Measurements from ENCODE around the gene ERG28. TPM values are rescaled to one million over a fixed set of nuclear protein-coding genes. Genes with fewer than 3 reads are reported as not detected.

The ERG28 gene
- total and polyA plus RNA-seq, 2 experiments from 2014 or later: 27.9 to 95.1 TPM

DNA sequence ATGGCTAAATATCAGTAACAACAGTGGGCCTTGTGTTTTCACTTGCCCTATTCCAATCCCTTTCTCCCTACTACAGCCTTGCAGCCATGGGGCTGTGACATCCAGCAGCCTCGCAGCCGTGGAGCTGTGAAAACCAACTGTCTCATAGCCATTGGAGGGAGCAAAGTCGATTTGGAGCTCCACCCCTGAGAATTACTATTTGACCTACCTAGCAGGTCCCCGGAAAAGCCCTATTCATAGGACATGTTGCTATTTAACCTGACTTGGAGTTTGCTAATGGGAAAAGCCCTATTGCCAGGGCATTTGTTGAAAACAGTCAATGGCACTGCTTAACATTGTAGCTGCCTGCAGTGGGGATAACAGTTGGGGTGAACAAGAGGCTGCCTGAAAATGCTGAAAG is 33.3 kb downstream of the ERG28 start:
- Mint-ChIP-seq H3K27me3 (ENCODE audit: insufficient read depth, low read depth, poor library complexity) (peaks cover 5% of the 10 kb centered on the region), H3K4me3 (no peak overlapping the region), H3K4me1 (peaks cover 36% of the 10 kb centered on the region), H3K36me3 (ENCODE audit: low read depth) (peaks cover 3% of the 10 kb centered on the region; the same call in 1 of the 3 replicates), H3K9me3 (no peaks in the 10 kb centered on the region), H3K27ac (no peak overlapping the region)
- Histone ChIP-seq H2AFZ (no peak overlapping the region), H3K27me3 (ENCODE audit: insufficient read depth) (no peaks in the 10 kb centered on the region), H3K36me3 (ENCODE audit: insufficient read depth) (no peaks in the 10 kb centered on the region; the same call in 1 of the 2 replicates), H3K4me1 (ENCODE audit: insufficient read depth) (peaks cover 24% of the 10 kb centered on the region), H3K4me3 (no peak overlapping the region), H3K79me2 (replicated peaks; ENCODE audit: insufficient read depth) (no peaks in the 10 kb centered on the region), H3K27ac (ENCODE audit: low read depth) (no peak overlapping the region), H3K4me2 (no peak overlapping the region), H3F3A (replicated peaks; ENCODE audit: low read depth) (peaks cover 5% of the 10 kb centered on the region; the same call in 1 of the 2 replicates), H3K9me2 (ENCODE audit: insufficient read depth) (peaks cover 11% of the 10 kb centered on the region), H4K20me1 (replicated peaks; ENCODE audit: insufficient read depth) (no peaks in the 10 kb centered on the region)
- TF ChIP-seq POLR2AphosphoS5 (IDR thresholded peaks at IDR 0.05; ENCODE audit: low read depth): no peak
- TF ChIP-seq CREB1 (CRISPR knock-in tag; IDR thresholded peaks at IDR 0.05; ENCODE audit: low read depth): no peak
- TF ChIP-seq, protein P1, sequence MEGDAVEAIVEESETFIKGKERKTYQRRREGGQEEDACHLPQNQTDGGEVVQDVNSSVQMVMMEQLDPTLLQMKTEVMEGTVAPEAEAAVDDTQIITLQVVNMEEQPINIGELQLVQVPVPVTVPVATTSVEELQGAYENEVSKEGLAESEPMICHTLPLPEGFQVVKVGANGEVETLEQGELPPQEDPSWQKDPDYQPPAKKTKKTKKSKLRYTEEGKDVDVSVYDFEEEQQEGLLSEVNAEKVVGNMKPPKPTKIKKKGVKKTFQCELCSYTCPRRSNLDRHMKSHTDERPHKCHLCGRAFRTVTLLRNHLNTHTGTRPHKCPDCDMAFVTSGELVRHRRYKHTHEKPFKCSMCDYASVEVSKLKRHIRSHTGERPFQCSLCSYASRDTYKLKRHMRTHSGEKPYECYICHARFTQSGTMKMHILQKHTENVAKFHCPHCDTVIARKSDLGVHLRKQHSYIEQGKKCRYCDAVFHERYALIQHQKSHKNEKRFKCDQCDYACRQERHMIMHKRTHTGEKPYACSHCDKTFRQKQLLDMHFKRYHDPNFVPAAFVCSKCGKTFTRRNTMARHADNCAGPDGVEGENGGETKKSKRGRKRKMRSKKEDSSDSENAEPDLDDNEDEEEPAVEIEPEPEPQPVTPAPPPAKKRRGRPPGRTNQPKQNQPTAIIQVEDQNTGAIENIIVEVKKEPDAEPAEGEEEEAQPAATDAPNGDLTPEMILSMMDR (conservative IDR thresholded peaks at IDR 0.05; ENCODE audit: low read depth in 2 of 2): no peak
- TF ChIP-seq NANOG (IDR thresholded peaks at IDR 0.05; ENCODE audit: borderline replicate concordance): no peak
- TF ChIP-seq ZNF331 (CRISPR knock-in tag; IDR thresholded peaks at IDR 0.05; ENCODE audit: low read depth): no peak
- no peak for TF ChIP-seq ZNF114 (CRISPR knock-in tag; IDR thresholded peaks at IDR 0.05)
- TF ChIP-seq, protein P2, sequence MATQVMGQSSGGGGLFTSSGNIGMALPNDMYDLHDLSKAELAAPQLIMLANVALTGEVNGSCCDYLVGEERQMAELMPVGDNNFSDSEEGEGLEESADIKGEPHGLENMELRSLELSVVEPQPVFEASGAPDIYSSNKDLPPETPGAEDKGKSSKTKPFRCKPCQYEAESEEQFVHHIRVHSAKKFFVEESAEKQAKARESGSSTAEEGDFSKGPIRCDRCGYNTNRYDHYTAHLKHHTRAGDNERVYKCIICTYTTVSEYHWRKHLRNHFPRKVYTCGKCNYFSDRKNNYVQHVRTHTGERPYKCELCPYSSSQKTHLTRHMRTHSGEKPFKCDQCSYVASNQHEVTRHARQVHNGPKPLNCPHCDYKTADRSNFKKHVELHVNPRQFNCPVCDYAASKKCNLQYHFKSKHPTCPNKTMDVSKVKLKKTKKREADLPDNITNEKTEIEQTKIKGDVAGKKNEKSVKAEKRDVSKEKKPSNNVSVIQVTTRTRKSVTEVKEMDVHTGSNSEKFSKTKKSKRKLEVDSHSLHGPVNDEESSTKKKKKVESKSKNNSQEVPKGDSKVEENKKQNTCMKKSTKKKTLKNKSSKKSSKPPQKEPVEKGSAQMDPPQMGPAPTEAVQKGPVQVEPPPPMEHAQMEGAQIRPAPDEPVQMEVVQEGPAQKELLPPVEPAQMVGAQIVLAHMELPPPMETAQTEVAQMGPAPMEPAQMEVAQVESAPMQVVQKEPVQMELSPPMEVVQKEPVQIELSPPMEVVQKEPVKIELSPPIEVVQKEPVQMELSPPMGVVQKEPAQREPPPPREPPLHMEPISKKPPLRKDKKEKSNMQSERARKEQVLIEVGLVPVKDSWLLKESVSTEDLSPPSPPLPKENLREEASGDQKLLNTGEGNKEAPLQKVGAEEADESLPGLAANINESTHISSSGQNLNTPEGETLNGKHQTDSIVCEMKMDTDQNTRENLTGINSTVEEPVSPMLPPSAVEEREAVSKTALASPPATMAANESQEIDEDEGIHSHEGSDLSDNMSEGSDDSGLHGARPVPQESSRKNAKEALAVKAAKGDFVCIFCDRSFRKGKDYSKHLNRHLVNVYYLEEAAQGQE (IDR thresholded peaks at IDR 0.05; ENCODE audit: unreplicated experiment): no peak
- TF ChIP-seq, protein P3, sequence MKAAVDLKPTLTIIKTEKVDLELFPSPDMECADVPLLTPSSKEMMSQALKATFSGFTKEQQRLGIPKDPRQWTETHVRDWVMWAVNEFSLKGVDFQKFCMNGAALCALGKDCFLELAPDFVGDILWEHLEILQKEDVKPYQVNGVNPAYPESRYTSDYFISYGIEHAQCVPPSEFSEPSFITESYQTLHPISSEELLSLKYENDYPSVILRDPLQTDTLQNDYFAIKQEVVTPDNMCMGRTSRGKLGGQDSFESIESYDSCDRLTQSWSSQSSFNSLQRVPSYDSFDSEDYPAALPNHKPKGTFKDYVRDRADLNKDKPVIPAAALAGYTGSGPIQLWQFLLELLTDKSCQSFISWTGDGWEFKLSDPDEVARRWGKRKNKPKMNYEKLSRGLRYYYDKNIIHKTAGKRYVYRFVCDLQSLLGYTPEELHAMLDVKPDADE (IDR thresholded peaks at IDR 0.05): no peak
- TF ChIP-seq JUNB (IDR thresholded peaks at IDR 0.05; ENCODE audit: unreplicated experiment): no peak
- TF ChIP-seq, protein P4, sequence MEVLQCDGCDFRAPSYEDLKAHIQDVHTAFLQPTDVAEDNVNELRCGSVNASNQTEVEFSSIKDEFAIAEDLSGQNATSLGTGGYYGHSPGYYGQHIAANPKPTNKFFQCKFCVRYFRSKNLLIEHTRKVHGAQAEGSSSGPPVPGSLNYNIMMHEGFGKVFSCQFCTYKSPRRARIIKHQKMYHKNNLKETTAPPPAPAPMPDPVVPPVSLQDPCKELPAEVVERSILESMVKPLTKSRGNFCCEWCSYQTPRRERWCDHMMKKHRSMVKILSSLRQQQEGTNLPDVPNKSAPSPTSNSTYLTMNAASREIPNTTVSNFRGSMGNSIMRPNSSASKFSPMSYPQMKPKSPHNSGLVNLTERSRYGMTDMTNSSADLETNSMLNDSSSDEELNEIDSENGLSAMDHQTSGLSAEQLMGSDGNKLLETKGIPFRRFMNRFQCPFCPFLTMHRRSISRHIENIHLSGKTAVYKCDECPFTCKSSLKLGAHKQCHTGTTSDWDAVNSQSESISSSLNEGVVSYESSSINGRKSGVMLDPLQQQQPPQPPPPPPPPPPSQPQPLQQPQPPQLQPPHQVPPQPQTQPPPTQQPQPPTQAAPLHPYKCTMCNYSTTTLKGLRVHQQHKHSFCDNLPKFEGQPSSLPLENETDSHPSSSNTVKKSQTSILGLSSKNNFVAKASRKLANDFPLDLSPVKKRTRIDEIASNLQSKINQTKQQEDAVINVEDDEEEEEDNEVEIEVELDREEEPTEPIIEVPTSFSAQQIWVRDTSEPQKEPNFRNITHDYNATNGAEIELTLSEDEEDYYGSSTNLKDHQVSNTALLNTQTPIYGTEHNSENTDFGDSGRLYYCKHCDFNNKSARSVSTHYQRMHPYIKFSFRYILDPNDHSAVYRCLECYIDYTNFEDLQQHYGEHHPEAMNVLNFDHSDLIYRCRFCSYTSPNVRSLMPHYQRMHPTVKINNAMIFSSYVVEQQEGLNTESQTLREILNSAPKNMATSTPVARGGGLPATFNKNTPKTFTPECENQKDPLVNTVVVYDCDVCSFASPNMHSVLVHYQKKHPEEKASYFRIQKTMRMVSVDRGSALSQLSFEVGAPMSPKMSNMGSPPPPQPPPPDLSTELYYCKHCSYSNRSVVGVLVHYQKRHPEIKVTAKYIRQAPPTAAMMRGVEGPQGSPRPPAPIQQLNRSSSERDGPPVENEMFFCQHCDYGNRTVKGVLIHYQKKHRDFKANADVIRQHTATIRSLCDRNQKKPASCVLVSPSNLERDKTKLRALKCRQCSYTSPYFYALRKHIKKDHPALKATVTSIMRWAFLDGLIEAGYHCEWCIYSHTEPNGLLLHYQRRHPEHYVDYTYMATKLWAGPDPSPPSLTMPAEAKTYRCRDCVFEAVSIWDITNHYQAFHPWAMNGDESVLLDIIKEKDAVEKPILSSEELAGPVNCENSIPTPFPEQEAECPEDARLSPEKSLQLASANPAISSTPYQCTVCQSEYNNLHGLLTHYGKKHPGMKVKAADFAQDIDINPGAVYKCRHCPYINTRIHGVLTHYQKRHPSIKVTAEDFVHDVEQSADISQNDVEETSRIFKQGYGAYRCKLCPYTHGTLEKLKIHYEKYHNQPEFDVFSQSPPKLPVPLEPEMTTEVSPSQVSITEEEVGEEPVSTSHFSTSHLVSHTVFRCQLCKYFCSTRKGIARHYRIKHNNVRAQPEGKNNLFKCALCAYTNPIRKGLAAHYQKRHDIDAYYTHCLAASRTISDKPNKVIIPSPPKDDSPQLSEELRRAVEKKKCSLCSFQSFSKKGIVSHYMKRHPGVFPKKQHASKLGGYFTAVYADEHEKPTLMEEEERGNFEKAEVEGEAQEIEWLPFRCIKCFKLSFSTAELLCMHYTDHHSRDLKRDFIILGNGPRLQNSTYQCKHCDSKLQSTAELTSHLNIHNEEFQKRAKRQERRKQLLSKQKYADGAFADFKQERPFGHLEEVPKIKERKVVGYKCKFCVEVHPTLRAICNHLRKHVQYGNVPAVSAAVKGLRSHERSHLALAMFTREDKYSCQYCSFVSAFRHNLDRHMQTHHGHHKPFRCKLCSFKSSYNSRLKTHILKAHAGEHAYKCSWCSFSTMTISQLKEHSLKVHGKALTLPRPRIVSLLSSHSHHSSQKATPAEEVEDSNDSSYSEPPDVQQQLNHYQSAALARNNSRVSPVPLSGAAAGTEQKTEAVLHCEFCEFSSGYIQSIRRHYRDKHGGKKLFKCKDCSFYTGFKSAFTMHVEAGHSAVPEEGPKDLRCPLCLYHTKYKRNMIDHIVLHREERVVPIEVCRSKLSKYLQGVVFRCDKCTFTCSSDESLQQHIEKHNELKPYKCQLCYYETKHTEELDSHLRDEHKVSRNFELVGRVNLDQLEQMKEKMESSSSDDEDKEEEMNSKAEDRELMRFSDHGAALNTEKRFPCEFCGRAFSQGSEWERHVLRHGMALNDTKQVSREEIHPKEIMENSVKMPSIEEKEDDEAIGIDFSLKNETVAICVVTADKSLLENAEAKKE (CRISPR knock-in tag; IDR thresholded peaks at IDR 0.05): no peak
- TF ChIP-seq EZH2 (IDR thresholded peaks at IDR 0.05; ENCODE audit: low read depth, unreplicated experiment): no peak
- TF ChIP-seq STAT1 (IDR thresholded peaks at IDR 0.05; ENCODE audit: unreplicated experiment): no peak
- TF ChIP-seq EZH2phosphoT487 (IDR thresholded peaks at IDR 0.05; ENCODE audit: unreplicated experiment): no peak
- no peak for DNase-seq (ENCODE audit: low spot score)
- ATAC-seq: no peak

All from GM23338 (cell line).